ENCODE data around the gene RAPGEFL1. TPM values are rescaled to one million over a fixed set of nuclear protein-coding genes. Genes with fewer than 3 reads are reported as not detected.
"Not testable (repeated sequence)": the region's sequence is repeated elsewhere in the genome, so short reads cannot be mapped to it uniquely, and the experiment has no call there.

Gene RAPGEFL1
- total RNA-seq, 1 experiment from 2014 or later = 14.0 TPM

- CTCF ChIA-PET = no interaction called here
- Histone ChIP-seq H3K36me3 (ENCODE audit: low read depth) (no peaks in the 10 kb centered on the region), H3K27me3 (ENCODE audit: insufficient read depth, low read depth) (no peaks in the 10 kb centered on the region), H3K9me2 (ENCODE audit: insufficient read depth) (no peaks in the 10 kb centered on the region), H3K9me3 (ENCODE audit: insufficient read depth, low read depth) (no peaks in the 10 kb centered on the region), H3K4me1 (replicated peaks; ENCODE audit: insufficient read depth) (no peaks in the 10 kb centered on the region), H3K27ac (no peak overlapping the region), H3F3A (ENCODE audit: insufficient read depth, low read depth) (0 out of 2 replicates have a peak, but pooled peaks cover 3% of the 10 kb centered on the region), H4K20me1 (ENCODE audit: insufficient read depth) (no peaks in the 10 kb centered on the region), H2AFZ (no peak overlapping the region), H3K4me3 (no peak overlapping the region), H3K4me2 (no peak overlapping the region), H3K79me2 (ENCODE audit: low read depth) (no peaks in the 10 kb centered on the region)
- BruUV-seq (replicated peaks) = no TSS peak
- intact Hi-C loops (cut with micrococcal nuclease; ENCODE audit: unreplicated experiment) = no loop called here
- POLR2A ChIA-PET (ENCODE audit: unreplicated experiment) = interaction anchor here (0.6 kb wide), 1 partner anchor 10 kb away, joined by 22 read pairs; no protein-coding TSS in a partner anchor
- no peak for DNase-seq
- no peak for TF ChIP-seq CTCF (conservative IDR thresholded peaks at IDR 0.05)
- no peak for TF ChIP-seq EZH2 (IDR thresholded peaks at IDR 0.05; ENCODE audit: low read depth)
Observed at GRCh38 chr17:40194821-40195220, 17.6 kb downstream of the RAPGEFL1 start.

- no TSS peak for BruUV-seq (replicated peaks)
- Histone ChIP-seq H4K20me1 (ENCODE audit: insufficient read depth) (no peaks in the 10 kb centered on the region), H3K36me3 (ENCODE audit: low read depth) (no peaks in the 10 kb centered on the region), H3K27me3 (ENCODE audit: insufficient read depth, low read depth) (no peaks in the 10 kb centered on the region), H2AFZ (no peak overlapping the region), H3F3A (ENCODE audit: insufficient read depth, low read depth) (peaks cover 8% of the 10 kb centered on the region; the same call in 1 of the 2 replicates), H3K79me2 (ENCODE audit: low read depth) (no peaks in the 10 kb centered on the region), H3K4me2 (no peak overlapping the region), H3K9me3 (ENCODE audit: insufficient read depth, low read depth) (no peaks in the 10 kb centered on the region), H3K27ac (no peak overlapping the region), H3K4me1 (replicated peaks; ENCODE audit: insufficient read depth) (no peaks in the 10 kb centered on the region), H3K4me3 (no peak overlapping the region), H3K9me2 (ENCODE audit: insufficient read depth) (no peaks in the 10 kb centered on the region)
- DNase-seq = no peak
- CTCF ChIA-PET = no interaction called here
- POLR2A ChIA-PET (ENCODE audit: unreplicated experiment) = no interaction called here
- intact Hi-C loops (cut with micrococcal nuclease; ENCODE audit: unreplicated experiment) = no loop called here
- no peak for TF ChIP-seq CTCF (conservative IDR thresholded peaks at IDR 0.05)
- TF ChIP-seq EZH2 (IDR thresholded peaks at IDR 0.05; ENCODE audit: low read depth) = no peak
Observed at GRCh38 chr17:40197550-40197949, 20.3 kb downstream of the RAPGEFL1 start.

DNA sequence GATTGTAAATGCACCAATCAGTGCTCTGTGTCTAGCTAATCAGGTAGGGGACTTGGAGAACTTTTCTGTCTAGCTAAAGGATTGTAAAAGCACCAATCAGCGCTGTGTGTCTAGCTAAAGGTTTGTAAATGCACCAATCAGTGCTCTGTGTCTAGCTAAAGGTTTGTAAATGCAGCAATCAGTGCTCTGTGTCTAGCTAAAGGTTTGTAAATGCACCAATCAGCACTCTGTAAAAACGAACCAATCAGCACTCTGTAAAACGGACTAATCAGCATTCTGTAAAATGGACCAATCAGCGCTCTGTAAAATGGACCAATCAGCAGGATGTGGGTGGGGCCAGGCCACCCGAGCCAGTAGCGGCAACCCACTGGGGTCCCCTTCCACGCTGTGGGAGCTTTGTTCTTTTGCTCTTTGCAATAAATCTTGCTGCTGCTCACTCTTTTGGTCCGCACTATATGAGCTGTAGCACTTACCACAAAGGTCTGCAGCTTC, 20.7 kb downstream of the RAPGEFL1 start:
- H3K27me3 ChIP-seq (ENCODE audit: insufficient read depth, low read depth); BruUV-seq (replicated peaks); H2AFZ ChIP-seq; POLR2A ChIA-PET (ENCODE audit: unreplicated experiment); H3K4me2 ChIP-seq; intact Hi-C loops (cut with micrococcal nuclease; ENCODE audit: unreplicated experiment); DNase-seq; H3K36me3 ChIP-seq (ENCODE audit: low read depth); H4K20me1 ChIP-seq (ENCODE audit: insufficient read depth); H3K9me2 ChIP-seq (ENCODE audit: insufficient read depth); H3K9me3 ChIP-seq (ENCODE audit: insufficient read depth, low read depth); H3F3A ChIP-seq (ENCODE audit: insufficient read depth, low read depth); H3K79me2 ChIP-seq (ENCODE audit: low read depth); H3K27ac ChIP-seq; H3K4me1 ChIP-seq (replicated peaks; ENCODE audit: insufficient read depth); H3K4me3 ChIP-seq: not testable (repeated sequence)
- CTCF ChIA-PET = interaction anchor here (0.6 kb wide), 1 partner anchor 916 kb away, joined by 3 read pairs; no protein-coding TSS in a partner anchor

DNA sequence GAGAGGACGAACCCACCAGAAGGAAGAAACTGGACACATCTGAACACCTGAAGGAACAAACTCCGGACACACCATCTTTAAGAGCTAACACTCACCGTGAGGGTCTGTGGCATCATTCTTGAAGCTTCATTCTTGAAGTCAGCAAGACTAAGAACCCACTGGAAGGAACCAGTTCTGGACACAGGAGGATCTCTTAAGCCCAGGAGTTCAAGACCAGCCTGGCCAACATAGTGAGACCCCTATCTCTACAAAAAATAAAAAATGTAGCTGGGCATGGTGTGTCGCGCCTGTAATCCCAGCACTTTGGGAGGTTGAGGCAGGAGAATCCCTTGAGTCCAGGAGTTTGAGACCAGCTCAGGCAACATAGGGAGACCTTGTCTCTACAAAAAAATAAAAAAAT, 21.3 kb downstream of the RAPGEFL1 start:
- ChIA-PET POLR2A (ENCODE audit: unreplicated experiment) (no interaction called here), CTCF (interaction anchor here (0.6 kb wide), 1 partner anchor 101 kb away, joined by 3 read pairs; no protein-coding TSS in a partner anchor)
- Histone ChIP-seq H3K79me2 (ENCODE audit: low read depth) (no peaks in the 10 kb centered on the region), H3K4me2 (no peak overlapping the region), H3K4me1 (replicated peaks; ENCODE audit: insufficient read depth) (no peaks in the 10 kb centered on the region), H3K36me3 (ENCODE audit: low read depth) (no peaks in the 10 kb centered on the region), H3K27me3 (ENCODE audit: insufficient read depth, low read depth) (no peaks in the 10 kb centered on the region), H3K9me2 (ENCODE audit: insufficient read depth) (no peaks in the 10 kb centered on the region), H3K9me3 (ENCODE audit: insufficient read depth, low read depth) (no peaks in the 10 kb centered on the region), H2AFZ (no peak overlapping the region), H3K4me3 (no peak overlapping the region), H3K27ac (no peak overlapping the region), H3F3A (ENCODE audit: insufficient read depth, low read depth) (peaks cover 8% of the 10 kb centered on the region; the same call in 1 of the 2 replicates), H4K20me1 (ENCODE audit: insufficient read depth) (no peaks in the 10 kb centered on the region)
- TF ChIP-seq EZH2 (IDR thresholded peaks at IDR 0.05; ENCODE audit: low read depth) (no peak), CTCF (conservative IDR thresholded peaks at IDR 0.05) (no peak)
- BruUV-seq (replicated peaks) = no TSS peak
- no peak for DNase-seq
- intact Hi-C loops (cut with micrococcal nuclease; ENCODE audit: unreplicated experiment) = no loop called here
